GM19328 (cell line): ENCODE measurements around the gene NHLRC2.

Experiments used
- ATAC-seq: cut with Tn5 transposase; IDR thresholded peaks from one replicate; pipeline ENCODE4 v1.9.1; 2021; ENCODE audit warnings: mild to moderate bottlenecking, moderate library complexity; ENCODE audit not compliant: unreplicated experiment

NHLRC2 gene

DNA sequence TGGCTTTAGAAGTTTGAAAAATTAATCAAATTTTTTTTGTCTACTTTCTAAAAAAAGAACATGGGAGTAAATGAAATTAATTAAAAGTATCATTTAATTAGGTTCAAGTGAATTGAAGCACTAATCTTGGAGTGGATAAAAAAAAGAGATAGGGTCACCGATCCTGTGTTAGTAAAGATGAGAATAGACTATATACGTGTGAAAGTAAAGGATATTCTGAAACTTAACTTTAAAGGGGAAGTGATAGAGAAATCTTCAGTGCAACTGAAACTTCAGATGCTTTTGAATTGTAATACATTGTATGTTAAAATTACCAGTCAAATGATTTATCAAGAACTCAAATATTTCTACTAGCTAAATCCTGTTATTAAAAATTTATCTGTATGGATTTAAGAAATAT is 4.8 kb downstream of the NHLRC2 start:
- ATAC-seq, result peak; percentile 33

DNA sequence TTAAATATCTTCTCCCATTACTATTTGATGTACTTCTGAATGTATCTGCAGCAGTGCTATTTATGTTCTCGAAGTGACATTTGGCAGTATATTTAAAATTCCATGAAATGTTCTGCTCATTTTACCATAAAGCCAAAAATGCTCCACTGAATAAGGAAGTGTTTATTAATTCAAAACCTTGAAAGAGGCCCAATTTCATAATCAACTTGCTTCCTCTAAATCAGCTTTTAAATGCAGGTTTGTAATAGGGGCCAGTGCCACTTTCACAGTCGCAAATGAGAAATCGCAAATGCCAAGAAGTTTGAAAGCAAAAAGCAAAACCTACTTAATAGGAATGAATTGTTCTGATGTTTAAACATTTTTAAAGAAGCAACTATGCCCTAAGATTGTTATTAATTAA is 11.4 kb downstream of the NHLRC2 start:
- ATAC-seq, result no peak

DNA sequence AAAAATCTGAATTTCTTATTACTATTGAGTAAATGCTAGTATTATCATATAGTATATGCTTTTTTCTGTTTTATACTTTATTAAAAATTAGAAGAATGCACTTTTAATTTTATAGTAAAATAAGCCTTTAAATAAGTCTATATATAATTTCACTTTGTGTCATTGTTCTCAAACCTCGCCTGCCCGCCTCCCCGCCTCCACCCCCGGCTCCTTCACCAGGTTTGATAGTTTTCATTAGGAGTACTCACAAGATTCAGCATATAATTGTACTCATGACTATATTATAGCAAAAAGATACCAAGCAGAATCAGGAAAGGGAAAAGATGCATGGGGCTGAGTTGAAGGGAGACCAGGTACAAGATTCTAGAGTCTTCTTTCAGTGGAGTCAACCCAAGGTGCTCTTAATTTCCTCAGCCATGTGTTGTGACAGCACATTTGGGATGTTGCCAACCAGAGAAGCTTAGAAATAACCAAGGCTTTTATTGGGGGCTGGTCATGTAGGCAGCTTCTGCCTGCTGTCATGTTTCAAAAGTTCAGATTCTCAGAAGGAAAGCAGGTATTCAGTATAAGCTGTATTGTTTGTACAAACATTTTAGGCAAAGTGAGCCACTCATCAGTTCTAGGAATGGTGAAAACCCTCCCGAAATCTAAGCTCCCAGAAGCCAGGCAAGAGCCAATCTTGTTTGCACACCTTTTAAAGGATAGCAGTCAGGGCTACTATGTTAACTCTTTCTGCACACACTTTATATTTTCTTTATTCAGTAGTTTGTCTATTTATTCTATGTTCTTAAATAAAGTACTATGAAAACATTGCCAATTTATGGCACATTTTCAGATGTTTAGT is 12.3 kb downstream of the NHLRC2 start:
- no peak for ATAC-seq

DNA sequence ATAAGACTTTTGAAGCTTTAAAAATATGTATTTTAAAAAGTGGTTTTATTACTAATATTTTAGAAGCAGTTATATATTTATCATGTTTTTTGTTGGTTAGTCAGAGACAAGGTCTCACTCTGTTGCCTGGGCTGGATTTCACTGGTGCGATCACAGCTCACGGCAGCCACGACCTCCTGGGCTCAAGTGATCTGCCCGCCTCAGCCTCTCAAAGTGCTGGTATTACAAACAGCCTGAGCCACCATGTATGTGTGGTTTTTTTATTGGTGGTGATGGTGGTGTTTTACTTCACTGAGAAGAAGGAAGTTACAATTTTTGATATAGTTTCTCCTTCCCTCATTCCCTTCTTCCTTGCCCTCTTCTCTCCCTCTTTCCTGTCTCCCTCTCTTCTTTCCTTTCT is 13.4 kb downstream of the NHLRC2 start:
- ATAC-seq, result no peak

- ATAC-seq, result no peak
These were observed 15.3 kb downstream of the NHLRC2 start for GRCh38 chr10:113869789-113870188.

- ATAC-seq, result no peak
These were observed 17.9 kb downstream of the NHLRC2 start for GRCh38 chr10:113872139-113873030.

DNA sequence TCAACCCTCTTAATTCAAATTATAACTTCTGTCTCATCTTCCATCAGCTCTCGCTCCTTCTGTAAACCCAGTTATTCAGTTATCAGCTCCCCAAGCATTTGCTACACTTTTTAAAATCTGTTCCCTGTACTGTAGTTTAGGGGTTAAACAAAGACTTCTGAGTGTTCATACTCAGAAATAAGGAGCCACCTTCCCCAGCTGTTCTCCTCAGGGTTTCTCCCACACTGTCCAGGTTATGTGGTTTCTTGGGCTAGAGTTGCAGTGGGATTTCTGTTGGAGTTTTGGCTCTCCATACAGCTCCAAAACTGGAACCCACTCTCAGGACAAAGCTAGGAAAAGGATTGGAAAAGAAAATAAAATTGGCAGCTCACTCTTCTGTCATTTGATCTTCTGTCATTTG is 20.8 kb downstream of the NHLRC2 start:
- ATAC-seq, result no peak

DNA sequence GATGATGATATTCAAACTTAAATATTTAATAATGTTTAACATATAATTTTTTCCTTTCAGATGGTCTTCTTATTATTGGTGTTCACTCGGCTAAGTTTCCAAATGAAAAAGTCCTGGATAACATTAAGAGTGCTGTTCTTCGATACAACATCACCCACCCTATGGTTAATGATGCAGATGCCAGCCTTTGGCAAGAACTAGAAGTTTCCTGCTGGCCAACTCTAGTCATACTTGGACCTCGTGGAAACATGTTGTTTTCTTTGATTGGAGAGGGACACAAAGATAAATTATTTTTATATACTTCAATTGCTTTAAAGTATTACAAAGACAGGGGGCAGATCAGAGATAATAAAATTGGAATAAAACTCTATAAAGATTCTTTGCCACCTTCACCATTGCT is 22.0 kb downstream of the NHLRC2 start:
- no peak for ATAC-seq

DNA sequence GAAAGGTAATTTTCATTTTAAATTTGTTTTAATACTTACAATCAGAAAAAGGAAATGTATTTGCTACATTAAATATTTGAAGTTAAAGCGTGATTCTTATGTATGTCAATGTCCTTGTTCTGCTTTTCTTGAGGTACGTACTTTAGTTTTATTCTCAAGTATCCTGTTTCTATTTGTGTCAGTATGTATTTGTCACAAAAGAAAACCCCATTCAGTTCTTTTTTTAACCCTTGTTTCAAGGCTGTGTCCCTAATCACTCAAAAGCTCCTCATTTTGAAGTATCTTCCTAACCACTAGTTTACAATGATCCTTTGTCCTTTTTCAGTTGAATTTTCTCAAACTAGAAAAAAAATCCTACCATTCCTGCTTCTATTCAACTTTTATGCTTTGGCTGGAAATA is 25.2 kb downstream of the NHLRC2 start:
- ATAC-seq, result peak; percentile 73

DNA sequence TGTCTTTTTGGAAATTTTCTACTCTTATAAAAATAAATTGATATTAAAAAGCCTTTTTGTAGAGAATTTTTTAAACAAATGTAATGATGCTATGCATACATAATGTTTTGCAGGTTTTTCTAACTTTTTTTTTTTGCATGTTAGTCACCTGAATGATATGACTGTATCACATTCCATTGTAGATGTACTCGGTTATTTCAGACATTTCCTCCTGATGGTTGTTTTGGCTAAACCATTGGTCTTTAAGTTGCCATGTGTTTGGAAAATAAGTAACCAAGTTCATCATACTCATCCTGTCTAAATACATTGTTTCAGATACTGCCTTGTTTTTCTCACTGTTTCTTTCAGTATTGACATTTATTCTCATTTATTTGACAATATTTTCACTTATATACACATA is 25.8 kb downstream of the NHLRC2 start:
- no peak for ATAC-seq

GRCh38 chr10:113882240-113882639 is 27.8 kb downstream of the NHLRC2 start:
- ATAC-seq, result no peak

GRCh38 chr10:113889911-113890310 is 35.5 kb downstream of the NHLRC2 start:
- no peak for ATAC-seq

- no peak for ATAC-seq
These were observed 36.3 kb downstream of the NHLRC2 start for GRCh38 chr10:113890769-113891168.

DNA sequence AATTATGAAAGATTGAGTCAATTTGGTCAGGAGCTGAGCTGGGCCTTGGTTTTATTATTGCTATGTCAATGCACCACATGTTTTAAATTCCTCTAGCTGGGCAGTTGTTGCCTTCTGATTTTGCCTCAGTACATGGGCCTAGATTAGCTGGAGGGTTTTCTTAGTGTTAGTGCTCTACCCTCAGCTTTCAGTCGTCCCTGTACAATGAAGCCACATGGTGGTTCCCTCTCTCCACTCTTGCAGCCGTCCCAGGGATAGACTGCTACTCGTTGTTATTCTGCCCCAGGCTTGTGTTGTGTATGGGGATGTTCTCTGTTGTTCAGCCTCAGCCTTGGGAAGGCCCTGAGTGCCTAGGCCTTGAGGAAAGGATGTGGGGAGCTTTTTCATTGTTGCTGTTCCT is 37.0 kb downstream of the NHLRC2 start:
- no peak for ATAC-seq

GRCh38 chr10:113893570-113893969 is 39.1 kb downstream of the NHLRC2 start:
- ATAC-seq, result no peak

DNA sequence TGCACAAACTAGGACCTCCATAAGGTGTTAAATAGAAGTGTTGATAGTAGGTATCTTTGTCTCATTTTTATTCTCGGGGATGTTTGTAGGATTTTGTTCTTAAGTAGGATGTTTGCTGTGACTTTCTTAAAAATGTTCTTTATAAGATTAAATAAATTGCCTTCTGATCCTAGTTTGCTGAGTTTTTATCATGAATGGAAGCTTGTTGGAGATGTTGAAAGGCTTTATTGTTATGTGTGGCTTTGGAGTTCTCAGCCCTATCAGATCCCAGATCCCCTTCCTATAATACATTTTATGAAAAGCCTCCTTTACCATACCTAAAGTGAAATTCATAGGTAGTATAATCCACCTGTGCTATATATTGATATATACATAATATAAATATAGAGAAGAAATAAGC is 40.1 kb downstream of the NHLRC2 start:
- ATAC-seq, result no peak

DNA sequence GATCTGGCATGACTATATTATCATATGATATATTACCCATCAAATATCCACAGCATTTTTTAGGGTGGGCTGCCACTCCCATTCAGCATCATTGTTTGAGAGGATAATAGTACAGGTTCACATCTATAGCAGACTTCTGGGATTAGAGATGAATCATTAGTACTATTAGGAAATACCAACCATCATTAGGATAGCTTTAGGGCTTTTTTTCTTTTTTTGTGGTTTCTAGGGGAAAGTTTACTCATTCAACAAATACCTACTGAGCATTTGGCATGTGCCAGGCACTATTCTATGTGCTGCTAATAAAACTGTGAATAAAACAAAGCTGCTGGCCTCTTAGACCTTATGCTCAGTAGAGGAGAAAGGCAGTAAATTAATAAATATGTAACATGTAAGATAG is 40.6 kb downstream of the NHLRC2 start:
- no peak for ATAC-seq

GRCh38 chr10:113897693-113898618 is 43.5 kb downstream of the NHLRC2 start:
- no peak for ATAC-seq

- no peak for ATAC-seq
These were observed 45.6 kb downstream of the NHLRC2 start for GRCh38 chr10:113899952-113900598.

GRCh38 chr10:113905756-113906155 is 51.3 kb downstream of the NHLRC2 start:
- no peak for ATAC-seq
